GM12878 (cell line): ENCODE measurements around the gene AP1AR.

ENCODE experiments used
- KDM1A ChIP-seq: fragments of 200-600 bp; sonication (generic); IDR thresholded peaks from 2 replicates; pipeline ENCODE4 v1.6.1; 2016; ENCODE audit warnings: borderline replicate concordance
- POLR2A ChIP-seq: IDR thresholded peaks from 2 replicates; pipeline ENCODE4 v1.6.1; 2011; ENCODE audit warnings: low read depth, mild to moderate bottlenecking, low read length
- TAF1 ChIP-seq: IDR thresholded peaks from 2 replicates; pipeline ENCODE4 v1.6.1; 2011; ENCODE audit warnings: mild to moderate bottlenecking, low read depth, low read length, borderline replicate concordance
- TF ChIP-seq, protein P1 (sequence below), 3 experiments: IDR thresholded peaks in 2 of 3; conservative IDR thresholded peaks in 1 of 3; 2 replicates each; pipeline ENCODE4 v1.5.1; 2011; ENCODE audit warnings: low read depth in 3 of 3, low read length in 3 of 3, mild to moderate bottlenecking in 3 of 3, control low read depth in 2 of 3, moderate library complexity in 2 of 3, inconsistent platforms in 1 of 3, mixed read lengths in 1 of 3; ENCODE audit not compliant: control insufficient read depth in 2 of 3, insufficient read depth in 1 of 3; ENCODE audit errors: extremely low read depth in 1 of 3

DNA sequence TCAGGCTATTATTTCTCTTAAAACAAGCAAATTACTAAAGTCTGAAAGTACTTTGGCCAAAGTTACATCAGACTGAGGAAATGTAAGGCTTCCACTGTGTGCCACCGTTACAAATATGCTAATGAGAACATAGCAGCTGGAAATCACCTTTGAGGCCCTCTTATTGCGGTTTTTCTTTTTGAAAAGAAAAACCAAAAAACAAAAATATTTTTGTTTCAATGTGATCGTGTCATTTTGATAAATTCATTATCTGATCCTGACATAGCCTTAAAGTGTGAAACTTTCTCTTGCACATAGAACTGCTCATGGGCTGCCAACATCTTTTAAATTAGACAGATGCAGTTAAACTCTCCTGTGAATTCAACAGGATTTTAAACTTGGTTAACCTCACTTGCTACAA, 56.9 kb downstream of the AP1AR start:
- TF ChIP-seq KDM1A (no peak), POLR2A (no peak), TAF1 (peak; percentile 55; the same call in 1 of the 2 replicates)
- TF ChIP-seq, protein P1, sequence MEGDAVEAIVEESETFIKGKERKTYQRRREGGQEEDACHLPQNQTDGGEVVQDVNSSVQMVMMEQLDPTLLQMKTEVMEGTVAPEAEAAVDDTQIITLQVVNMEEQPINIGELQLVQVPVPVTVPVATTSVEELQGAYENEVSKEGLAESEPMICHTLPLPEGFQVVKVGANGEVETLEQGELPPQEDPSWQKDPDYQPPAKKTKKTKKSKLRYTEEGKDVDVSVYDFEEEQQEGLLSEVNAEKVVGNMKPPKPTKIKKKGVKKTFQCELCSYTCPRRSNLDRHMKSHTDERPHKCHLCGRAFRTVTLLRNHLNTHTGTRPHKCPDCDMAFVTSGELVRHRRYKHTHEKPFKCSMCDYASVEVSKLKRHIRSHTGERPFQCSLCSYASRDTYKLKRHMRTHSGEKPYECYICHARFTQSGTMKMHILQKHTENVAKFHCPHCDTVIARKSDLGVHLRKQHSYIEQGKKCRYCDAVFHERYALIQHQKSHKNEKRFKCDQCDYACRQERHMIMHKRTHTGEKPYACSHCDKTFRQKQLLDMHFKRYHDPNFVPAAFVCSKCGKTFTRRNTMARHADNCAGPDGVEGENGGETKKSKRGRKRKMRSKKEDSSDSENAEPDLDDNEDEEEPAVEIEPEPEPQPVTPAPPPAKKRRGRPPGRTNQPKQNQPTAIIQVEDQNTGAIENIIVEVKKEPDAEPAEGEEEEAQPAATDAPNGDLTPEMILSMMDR (IDR thresholded peaks at IDR 0.05 in 2 of 3, conservative IDR thresholded peaks at IDR 0.05 in 1 of 3; ENCODE audit: control insufficient read depth in 2 of 3, extremely low read depth in 1 of 3, insufficient read depth in 1 of 3, low read depth in 3 of 3, low read length in 3 of 3): no peak
